ENCODE data around the gene KRT16. TPM values are rescaled to one million over a fixed set of nuclear protein-coding genes. Genes with fewer than 3 reads are reported as not detected.

KRT16 gene
- total and polyA plus RNA-seq, 3 donors from 2014 or later = not detected

DNA sequence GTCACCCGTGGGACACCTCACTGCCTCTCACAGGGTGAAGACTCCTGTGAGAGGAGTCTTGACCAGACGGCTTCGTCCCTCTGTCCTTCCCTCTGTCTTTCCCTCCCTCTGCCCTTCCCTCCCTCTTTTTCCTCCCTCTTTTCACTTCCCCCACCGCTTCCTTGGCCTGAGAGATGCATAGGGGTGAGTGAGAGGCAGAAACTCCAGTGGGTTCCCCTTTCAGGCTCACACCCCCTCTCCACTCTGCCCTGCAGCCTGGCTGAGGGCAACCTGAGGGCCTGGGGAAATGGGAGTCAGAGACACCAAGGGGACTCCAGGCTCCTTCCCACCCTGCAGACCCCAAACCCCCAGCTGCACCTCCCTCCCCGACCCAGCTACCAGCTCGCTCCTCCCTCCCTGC is 26.4 kb upstream of the KRT16 start:
- no peak for TF ChIP-seq POLR2A (IDR thresholded peaks at IDR 0.05)
- TF ChIP-seq, protein P1, sequence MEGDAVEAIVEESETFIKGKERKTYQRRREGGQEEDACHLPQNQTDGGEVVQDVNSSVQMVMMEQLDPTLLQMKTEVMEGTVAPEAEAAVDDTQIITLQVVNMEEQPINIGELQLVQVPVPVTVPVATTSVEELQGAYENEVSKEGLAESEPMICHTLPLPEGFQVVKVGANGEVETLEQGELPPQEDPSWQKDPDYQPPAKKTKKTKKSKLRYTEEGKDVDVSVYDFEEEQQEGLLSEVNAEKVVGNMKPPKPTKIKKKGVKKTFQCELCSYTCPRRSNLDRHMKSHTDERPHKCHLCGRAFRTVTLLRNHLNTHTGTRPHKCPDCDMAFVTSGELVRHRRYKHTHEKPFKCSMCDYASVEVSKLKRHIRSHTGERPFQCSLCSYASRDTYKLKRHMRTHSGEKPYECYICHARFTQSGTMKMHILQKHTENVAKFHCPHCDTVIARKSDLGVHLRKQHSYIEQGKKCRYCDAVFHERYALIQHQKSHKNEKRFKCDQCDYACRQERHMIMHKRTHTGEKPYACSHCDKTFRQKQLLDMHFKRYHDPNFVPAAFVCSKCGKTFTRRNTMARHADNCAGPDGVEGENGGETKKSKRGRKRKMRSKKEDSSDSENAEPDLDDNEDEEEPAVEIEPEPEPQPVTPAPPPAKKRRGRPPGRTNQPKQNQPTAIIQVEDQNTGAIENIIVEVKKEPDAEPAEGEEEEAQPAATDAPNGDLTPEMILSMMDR (IDR thresholded peaks at IDR 0.05) = no peak
- 81 to 87% methylated on average over 6 of the region's 6 CpGs for WGBS, 2 donors
- Histone ChIP-seq H3K27ac (no peak overlapping the region), H3K9me3 (no peaks in the 10 kb centered on the region), H3K27me3 (no peaks in the 10 kb centered on the region), H3K36me3 (ENCODE audit: low read depth, missing control alignments) (no peaks in the 10 kb centered on the region), H3K4me1 (peaks cover 24% of the 10 kb centered on the region), H3K4me3 (no peak overlapping the region)
- intact Hi-C loops (cut with DNase I; ENCODE audit: low total_unique reads) = no loop called here
- no peak for DNase-seq

DNA sequence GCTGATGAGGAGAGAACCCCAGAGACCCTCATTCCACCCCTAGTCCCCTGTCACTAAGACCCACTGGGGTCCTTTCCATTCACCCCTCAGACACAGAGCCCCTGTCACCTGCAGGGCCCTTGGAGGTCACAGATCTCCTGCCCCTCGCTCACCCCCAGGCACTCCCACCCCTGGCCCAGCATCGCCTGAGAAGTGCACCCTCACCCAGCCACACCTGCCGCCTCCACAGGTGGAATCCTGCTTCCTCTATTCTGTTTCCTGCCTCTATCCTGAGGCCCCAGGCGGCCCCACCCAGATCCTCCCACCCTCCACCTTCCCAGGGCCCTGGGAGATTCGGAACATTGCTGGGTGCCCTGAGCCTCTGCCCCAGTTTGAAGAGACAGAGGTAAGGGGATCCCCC is 25.6 kb upstream of the KRT16 start:
- DNase-seq = no peak
- H3K27ac ChIP-seq = no peak overlapping the region
- no peaks in the 10 kb centered on the region for H3K36me3 ChIP-seq (ENCODE audit: low read depth, missing control alignments)
- H3K4me3 ChIP-seq = no peak overlapping the region
- TF ChIP-seq, protein P1 (IDR thresholded peaks at IDR 0.05) = no peak
- no peak for TF ChIP-seq POLR2A (IDR thresholded peaks at IDR 0.05)
- peaks cover 24% of the 10 kb centered on the region for H3K4me1 ChIP-seq
- WGBS, 2 donors = 87 to 93% methylated on average over 3 to 5 of the region's 5 CpGs
- H3K9me3 ChIP-seq = no peaks in the 10 kb centered on the region
- intact Hi-C loops (cut with DNase I; ENCODE audit: low total_unique reads) = no loop called here
- H3K27me3 ChIP-seq = no peaks in the 10 kb centered on the region

DNA sequence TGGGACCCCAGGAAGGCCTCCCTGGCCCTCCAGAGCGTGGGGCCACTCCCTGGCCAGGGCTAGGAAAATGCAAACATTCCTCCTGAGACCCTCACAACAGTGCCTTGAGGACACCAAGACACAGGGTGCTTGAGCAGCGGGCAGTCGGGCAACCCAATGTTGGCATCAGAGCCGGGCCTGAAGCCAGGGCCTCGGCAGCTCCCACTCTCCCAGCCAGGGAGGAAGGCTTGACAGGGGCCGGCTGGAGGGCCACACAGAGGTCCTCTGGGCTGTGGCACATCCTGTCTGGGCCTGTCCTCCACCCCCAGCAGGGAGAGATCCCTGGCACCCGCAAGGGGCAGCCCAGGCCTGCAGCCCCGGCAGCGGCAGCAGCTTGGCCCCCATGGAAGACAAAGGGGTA is 24.1 kb upstream of the KRT16 start:
- intact Hi-C loops (cut with DNase I; ENCODE audit: low total_unique reads) = no loop called here
- Histone ChIP-seq H3K4me1 (peaks cover 24% of the 10 kb centered on the region), H3K4me3 (no peak overlapping the region), H3K27ac (no peak overlapping the region), H3K36me3 (ENCODE audit: low read depth, missing control alignments) (no peaks in the 10 kb centered on the region), H3K9me3 (no peaks in the 10 kb centered on the region), H3K27me3 (no peaks in the 10 kb centered on the region)
- TF ChIP-seq, protein P1 (IDR thresholded peaks at IDR 0.05) = no peak
- TF ChIP-seq POLR2A (IDR thresholded peaks at IDR 0.05) = no peak
- peak; percentile 55 for DNase-seq
- WGBS, 2 donors = 61 to 100% methylated on average over 1 to 7 of the region's 9 CpGs

DNA sequence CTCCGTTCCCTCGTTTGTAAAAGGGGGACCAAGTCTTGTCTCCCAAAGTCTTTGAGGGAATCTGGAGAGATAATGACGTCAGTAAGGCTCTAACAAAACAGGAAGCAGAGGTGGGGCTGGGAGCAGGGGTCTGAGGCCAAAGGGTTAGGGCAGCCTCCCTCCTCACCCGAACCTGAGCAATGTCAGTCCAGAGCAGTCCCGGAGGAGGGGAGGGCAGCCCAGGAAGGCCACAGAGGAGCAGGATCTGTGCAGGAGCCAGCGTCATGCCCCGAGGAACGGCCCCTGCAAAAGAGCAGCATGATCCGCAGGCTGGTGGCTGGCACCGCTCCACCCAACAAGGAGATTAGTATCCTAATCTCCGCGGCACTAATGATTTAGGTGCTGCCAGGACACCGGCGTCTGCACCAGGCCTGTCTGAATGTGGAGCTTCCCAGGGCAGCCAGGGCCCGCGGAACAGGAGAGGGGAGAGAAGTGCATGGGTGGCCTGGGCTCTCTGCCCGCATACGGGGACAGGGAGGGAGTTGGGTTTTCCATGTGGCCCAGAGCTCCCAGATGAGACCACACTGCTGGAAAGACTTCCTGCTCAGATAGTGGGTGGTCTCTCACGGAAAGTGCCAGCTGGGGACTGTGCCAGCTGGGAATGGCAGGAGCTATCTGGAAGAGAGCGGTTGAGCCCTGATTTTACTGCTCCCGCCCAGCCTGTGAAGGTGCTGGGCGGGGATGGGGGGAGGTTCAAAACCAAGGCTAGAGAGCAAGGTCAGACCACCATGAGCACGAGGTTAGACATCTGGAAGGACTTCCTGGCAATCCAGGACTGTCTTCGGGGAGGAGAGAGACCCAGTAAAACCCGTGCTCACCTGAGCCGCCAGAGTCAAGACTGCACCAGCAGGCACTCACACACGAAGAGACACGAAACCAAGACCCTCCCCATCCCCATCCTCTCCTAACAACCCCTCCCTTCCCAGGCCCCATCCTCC is 22.8 kb upstream of the KRT16 start:
- no peak overlapping the region for H3K4me3 ChIP-seq
- no peaks in the 10 kb centered on the region for H3K9me3 ChIP-seq
- H3K27me3 ChIP-seq = no peaks in the 10 kb centered on the region
- no peaks in the 10 kb centered on the region for H3K36me3 ChIP-seq (ENCODE audit: low read depth, missing control alignments)
- peak overlapping the region; percentile 19 to 77 for H3K27ac ChIP-seq
- peak; percentile 80 for DNase-seq
- peaks cover 24% of the 10 kb centered on the region for H3K4me1 ChIP-seq
- intact Hi-C loops (cut with DNase I; ENCODE audit: low total_unique reads) = no loop called here
- no peak for TF ChIP-seq POLR2A (IDR thresholded peaks at IDR 0.05)
- TF ChIP-seq, protein P1 (IDR thresholded peaks at IDR 0.05) = no peak
- WGBS, 2 donors = 28 to 37% methylated on average over 16 to 28 of the region's 28 CpGs
